DND-41 (cell line): ENCODE data around the gene ANXA7.

Experiments
- ATAC-seq: fragments of 200-7000 bp; cut with Tn5 transposase; 3 replicates; pipeline ENCODE4 v1.9.1; 2021; ENCODE audit warnings: low read depth; ENCODE audit not compliant: insufficient read depth
- DNase-seq: peaks from one replicate; pipeline ENCODE4 v3.0.0-alpha.2; 2020
- H2AFZ ChIP-seq: 2 replicates; pipeline ENCODE4 v1.6.0; 2012; ENCODE audit warnings: low read depth, low read length
- H3K27ac ChIP-seq: 2 replicates; pipeline ENCODE4 v1.5.1; 2012; ENCODE audit warnings: low read length, inconsistent platforms
- H3K27me3 ChIP-seq: fragments of 200-600 bp; sonication (generic); 2 replicates; pipeline ENCODE4 v1.6.0; 2012; ENCODE audit warnings: low read length, mild to moderate bottlenecking, inconsistent platforms; ENCODE audit not compliant: insufficient read depth, poor library complexity
- H3K36me3 ChIP-seq: 2 replicates; pipeline ENCODE4 v1.5.1; 2012; ENCODE audit warnings: low read length, inconsistent platforms; ENCODE audit not compliant: insufficient read depth
- H3K4me1 ChIP-seq: 2 replicates; pipeline ENCODE4 v1.5.1; 2012; ENCODE audit warnings: mild to moderate bottlenecking, low read length; ENCODE audit not compliant: insufficient read depth
- H3K4me2 ChIP-seq: 2 replicates; pipeline ENCODE4 v1.6.0; 2012; ENCODE audit warnings: mild to moderate bottlenecking, moderate library complexity, low read length, inconsistent platforms; ENCODE audit not compliant: insufficient read depth
- H3K4me3 ChIP-seq, 2 experiments: fragments of 200-600 bp in 1 of 2; shearing (Covaris generic) in 1 of 2; 2 replicates each; pipeline ENCODE4 v1.5.1; 2012 to 2016; ENCODE audit warnings: inconsistent platforms in 2 of 2, low read length in 2 of 2, mild to moderate bottlenecking in 2 of 2, low read depth in 1 of 2, moderate library complexity in 1 of 2
- H3K79me2 ChIP-seq: 2 replicates; pipeline ENCODE4 v1.6.0; 2012; ENCODE audit warnings: low read length, inconsistent platforms; ENCODE audit not compliant: insufficient read depth
- H3K9ac ChIP-seq: 2 replicates; pipeline ENCODE4 v1.6.0; 2012; ENCODE audit warnings: low read depth, mild to moderate bottlenecking, inconsistent platforms, low read length, moderate library complexity
- H3K9me3 ChIP-seq: 2 replicates; pipeline ENCODE4 v1.5.1; 2012; ENCODE audit warnings: low read length, moderate library complexity, mild to moderate bottlenecking, inconsistent platforms; ENCODE audit not compliant: insufficient read depth, severe bottlenecking
- H4K20me1 ChIP-seq: 2 replicates; pipeline ENCODE4 v1.6.0; 2012; ENCODE audit warnings: low read length; ENCODE audit not compliant: insufficient read depth
- EZH2 ChIP-seq: IDR thresholded peaks from 3 replicates; pipeline ENCODE4 v1.6.1; 2012; ENCODE audit warnings: borderline replicate concordance, low read depth, mild to moderate bottlenecking, moderate library complexity, low read length, inconsistent platforms; ENCODE audit not compliant: severe bottlenecking
- TF ChIP-seq, protein P1 (sequence below): IDR thresholded peaks from 2 replicates; pipeline ENCODE4 v1.5.1; 2012; ENCODE audit warnings: borderline replicate concordance, low read length, moderate library complexity, mild to moderate bottlenecking; ENCODE audit not compliant: poor library complexity, severe bottlenecking; ENCODE audit errors: extremely low read depth

ANXA7 gene

DNA sequence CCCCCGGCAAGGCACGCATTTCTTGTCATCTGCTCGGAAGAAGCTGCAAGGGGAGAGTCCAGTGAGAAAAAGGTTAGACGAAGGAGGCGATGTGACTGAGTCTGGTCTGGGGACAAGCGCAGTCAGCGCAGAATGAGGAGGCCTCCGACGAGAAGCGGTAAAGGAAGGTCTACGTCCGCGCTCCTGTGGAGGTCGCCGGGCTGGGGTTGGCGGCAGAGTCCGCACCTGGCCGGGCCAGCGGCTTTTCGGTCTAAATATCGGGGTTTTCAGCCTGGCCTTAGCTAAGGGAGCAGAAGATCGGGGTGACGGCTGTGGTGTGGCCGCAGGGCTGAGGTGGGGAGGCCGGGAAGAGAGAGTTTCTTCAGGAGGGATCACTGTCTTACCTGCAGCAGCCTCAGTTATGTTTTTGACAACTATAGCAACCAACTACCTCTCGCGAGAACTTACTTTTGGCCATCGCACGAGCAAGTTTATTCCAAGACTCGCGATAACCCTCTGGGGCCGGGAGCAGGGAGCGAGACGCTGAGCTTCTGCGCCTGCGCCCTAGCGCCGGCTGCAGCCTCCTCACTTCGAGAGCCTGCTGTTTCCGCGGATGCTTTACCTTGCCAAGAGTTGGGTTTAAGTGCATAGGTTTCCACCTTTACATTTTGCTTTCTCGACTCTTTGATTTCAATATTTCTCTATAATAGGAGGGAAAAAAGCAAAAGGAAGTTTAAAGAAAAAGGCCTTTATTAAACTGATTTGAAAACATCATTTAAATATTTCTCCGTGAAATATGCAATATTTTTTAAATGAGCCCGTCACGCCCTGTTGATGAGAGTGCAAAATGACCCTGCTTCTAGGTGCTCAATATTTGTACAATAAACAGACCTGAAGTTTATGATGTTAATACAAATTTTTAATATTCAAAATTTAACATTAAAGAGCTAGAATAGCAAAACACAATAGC is 55.3 kb downstream of the ANXA7 start, which contains the start of gene CFAP70:
Gene CFAP70 (minus strand): TSS at position 534 of the 949 bp plus-strand sequence. CDS start 4,068 bp downstream, outside the sequence.
- DNase-seq (no peak), ATAC-seq (no peak)
- H3K9ac ChIP-seq: no peak within 1 kb of the TSS
- H3K36me3 ChIP-seq: no peaks in the 10 kb centered on the region
- TF ChIP-seq EZH2: no peak
- TF ChIP-seq, protein P1, sequence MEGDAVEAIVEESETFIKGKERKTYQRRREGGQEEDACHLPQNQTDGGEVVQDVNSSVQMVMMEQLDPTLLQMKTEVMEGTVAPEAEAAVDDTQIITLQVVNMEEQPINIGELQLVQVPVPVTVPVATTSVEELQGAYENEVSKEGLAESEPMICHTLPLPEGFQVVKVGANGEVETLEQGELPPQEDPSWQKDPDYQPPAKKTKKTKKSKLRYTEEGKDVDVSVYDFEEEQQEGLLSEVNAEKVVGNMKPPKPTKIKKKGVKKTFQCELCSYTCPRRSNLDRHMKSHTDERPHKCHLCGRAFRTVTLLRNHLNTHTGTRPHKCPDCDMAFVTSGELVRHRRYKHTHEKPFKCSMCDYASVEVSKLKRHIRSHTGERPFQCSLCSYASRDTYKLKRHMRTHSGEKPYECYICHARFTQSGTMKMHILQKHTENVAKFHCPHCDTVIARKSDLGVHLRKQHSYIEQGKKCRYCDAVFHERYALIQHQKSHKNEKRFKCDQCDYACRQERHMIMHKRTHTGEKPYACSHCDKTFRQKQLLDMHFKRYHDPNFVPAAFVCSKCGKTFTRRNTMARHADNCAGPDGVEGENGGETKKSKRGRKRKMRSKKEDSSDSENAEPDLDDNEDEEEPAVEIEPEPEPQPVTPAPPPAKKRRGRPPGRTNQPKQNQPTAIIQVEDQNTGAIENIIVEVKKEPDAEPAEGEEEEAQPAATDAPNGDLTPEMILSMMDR: no peak
- no peaks in the 10 kb centered on the region for H3K27me3 ChIP-seq
- H3K4me2 ChIP-seq: no peak within 1 kb of the TSS
- no peak within 1 kb of the TSS for H3K4me3 ChIP-seq
- no peak within 1 kb of the TSS for H2AFZ ChIP-seq
- no peaks in the 10 kb centered on the region for H3K9me3 ChIP-seq
- no peaks in the 10 kb centered on the region for H4K20me1 ChIP-seq
- no peaks in the 10 kb centered on the region for H3K4me1 ChIP-seq
- H3K27ac ChIP-seq: no peak within 1 kb of the TSS
- no peaks in the 10 kb centered on the region for H3K79me2 ChIP-seq

DNA sequence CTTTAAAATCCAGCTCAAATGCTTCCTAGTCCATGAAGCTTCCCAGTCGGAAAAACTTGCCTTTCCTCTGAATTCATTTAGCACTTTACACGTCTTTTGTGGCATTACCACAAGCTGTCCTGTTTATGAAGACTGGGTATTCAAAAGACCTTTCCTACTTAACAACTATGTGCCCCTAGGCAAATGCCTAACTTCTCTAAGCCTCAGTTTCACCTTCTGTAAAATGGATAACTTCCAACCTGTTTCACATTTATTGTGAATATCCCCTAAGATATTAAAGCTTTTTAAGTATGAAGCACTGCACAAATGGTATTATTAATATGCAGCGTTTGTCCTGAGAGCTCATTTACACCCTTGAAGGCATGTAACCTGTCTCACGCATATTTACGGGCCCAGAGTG is 56.0 kb downstream of the ANXA7 start:
- no peak overlapping the region for H3K9ac ChIP-seq
- no peaks in the 10 kb centered on the region for H3K4me1 ChIP-seq
- no peak overlapping the region for H3K27ac ChIP-seq
- H3K36me3 ChIP-seq: no peaks in the 10 kb centered on the region
- ATAC-seq (no peak), DNase-seq (no peak)
- H3K4me3 ChIP-seq: no peak overlapping the region
- H3K9me3 ChIP-seq: no peaks in the 10 kb centered on the region
- no peak for TF ChIP-seq EZH2
- TF ChIP-seq, protein P1: no peak
- H3K79me2 ChIP-seq: no peaks in the 10 kb centered on the region
- H3K27me3 ChIP-seq: no peaks in the 10 kb centered on the region
- H2AFZ ChIP-seq: no peak overlapping the region
- no peaks in the 10 kb centered on the region for H4K20me1 ChIP-seq
- H3K4me2 ChIP-seq: no peak overlapping the region

- TF ChIP-seq EZH2: no peak
- TF ChIP-seq, protein P1: no peak
- Histone ChIP-seq H3K9ac (no peak overlapping the region), H3K27ac (no peak overlapping the region), H3K4me2 (no peak overlapping the region), H4K20me1 (no peaks in the 10 kb centered on the region), H3K36me3 (no peaks in the 10 kb centered on the region), H3K79me2 (no peaks in the 10 kb centered on the region), H3K4me1 (no peaks in the 10 kb centered on the region), H3K27me3 (no peaks in the 10 kb centered on the region), H3K4me3 (no peak overlapping the region), H3K9me3 (no peaks in the 10 kb centered on the region), H2AFZ (no peak overlapping the region)
- ATAC-seq (no peak), DNase-seq (no peak)
Observed at GRCh38 chr10:73357166-73357565, 56.7 kb downstream of the ANXA7 start.
